BE2C (cell line): Measurements from ENCODE around the gene BDKRB1.

Experiments
- DNase-seq: peaks from one replicate; pipeline ENCODE4 v3.0.0-alpha.2; 2020
- H3K27me3 ChIP-seq: fragments of 250-450 bp; sonication (Bioruptor Pico); 2 replicates; pipeline ENCODE4 v1.5.1; 2020; ENCODE audit warnings: mild to moderate bottlenecking
- H3K36me3 ChIP-seq: fragments of 250-450 bp; sonication (Bioruptor Pico); 2 replicates; pipeline ENCODE4 v1.5.1; 2020; ENCODE audit warnings: mild to moderate bottlenecking
- H3K4me1 ChIP-seq: fragments of 250-450 bp; sonication (Bioruptor Pico); 2 replicates; pipeline ENCODE4 v1.5.1; 2020
- H3K4me3 ChIP-seq: 2 replicates; pipeline ENCODE4 v1.5.1; 2011; ENCODE audit warnings: low read depth, low read length
- H3K9me3 ChIP-seq: fragments of 250-450 bp; sonication (Bioruptor Pico); 2 replicates; pipeline ENCODE4 v1.5.1; 2020
- CTCF ChIP-seq: IDR thresholded peaks from 2 replicates; pipeline ENCODE4 v1.5.1; 2012; ENCODE audit warnings: mild to moderate bottlenecking, low read depth, low read length

BDKRB1 gene

GRCh38 chr14:96275177-96276112, 19.4 kb downstream of the BDKRB1 start:
- Histone ChIP-seq H3K27me3 (no peaks in the 10 kb centered on the region), H3K36me3 (no peaks in the 10 kb centered on the region), H3K4me3 (no peak overlapping the region; the same call in 1 of the 2 replicates), H3K4me1 (peaks cover 31% of the 10 kb centered on the region), H3K9me3 (peaks cover 12% of the 10 kb centered on the region; the same call in 1 of the 2 replicates)
- peak; percentile 88 for DNase-seq
- peak; percentile 98 for TF ChIP-seq CTCF

GRCh38 chr14:96277890-96278289, 21.9 kb downstream of the BDKRB1 start:
- TF ChIP-seq CTCF: no peak
- H3K9me3 ChIP-seq: peaks cover 3% of the 10 kb centered on the region; the same call in 1 of the 2 replicates
- H3K36me3 ChIP-seq: no peaks in the 10 kb centered on the region
- H3K4me3 ChIP-seq: no peak overlapping the region
- DNase-seq: no peak
- H3K27me3 ChIP-seq: no peaks in the 10 kb centered on the region
- H3K4me1 ChIP-seq: peaks cover 43% of the 10 kb centered on the region

- Histone ChIP-seq H3K4me1 (peaks cover 33% of the 10 kb centered on the region), H3K9me3 (0 out of 2 replicates have a peak, but pooled peaks cover 3% of the 10 kb centered on the region), H3K36me3 (no peaks in the 10 kb centered on the region), H3K4me3 (no peak overlapping the region), H3K27me3 (no peaks in the 10 kb centered on the region)
- TF ChIP-seq CTCF: no peak
- no peak for DNase-seq
Observed at GRCh38 chr14:96279564-96279963, 23.6 kb downstream of the BDKRB1 start.

GRCh38 chr14:96280104-96280503, 24.1 kb downstream of the BDKRB1 start:
- H3K36me3 ChIP-seq: no peaks in the 10 kb centered on the region
- TF ChIP-seq CTCF: no peak
- no peak for DNase-seq
- H3K4me1 ChIP-seq: peaks cover 33% of the 10 kb centered on the region
- 0 out of 2 replicates have a peak, but pooled peaks cover 3% of the 10 kb centered on the region for H3K9me3 ChIP-seq
- H3K27me3 ChIP-seq: no peaks in the 10 kb centered on the region
- no peak overlapping the region for H3K4me3 ChIP-seq

- H3K27me3 ChIP-seq: no peaks in the 10 kb centered on the region
- H3K9me3 ChIP-seq: 0 out of 2 replicates have a peak, but pooled peaks cover 3% of the 10 kb centered on the region
- no peaks in the 10 kb centered on the region for H3K36me3 ChIP-seq
- no peak overlapping the region for H3K4me3 ChIP-seq
- peak; percentile 52 for TF ChIP-seq CTCF
- H3K4me1 ChIP-seq: peaks cover 27% of the 10 kb centered on the region
- DNase-seq: no peak
Observed at GRCh38 chr14:96281486-96281885, 25.5 kb downstream of the BDKRB1 start.

GRCh38 chr14:96284008-96284407, 28.0 kb downstream of the BDKRB1 start:
- no peaks in the 10 kb centered on the region; the same call in 1 of the 2 replicates for H3K36me3 ChIP-seq
- H3K27me3 ChIP-seq: no peaks in the 10 kb centered on the region
- DNase-seq: no peak
- no peak overlapping the region for H3K4me3 ChIP-seq
- peaks cover 27% of the 10 kb centered on the region for H3K4me1 ChIP-seq
- no peak for TF ChIP-seq CTCF
- no peaks in the 10 kb centered on the region for H3K9me3 ChIP-seq
